GM18499 (cell line): ENCODE results near the gene NDUFA8.
"Not testable (repeated sequence)": the region's sequence is repeated elsewhere in the genome, so short reads cannot be mapped to it uniquely, and the experiment has no call there.

Experiments used
- ATAC-seq: cut with Tn5 transposase; IDR thresholded peaks from one replicate; pipeline ENCODE4 v1.9.1; 2021; ENCODE audit warnings: moderate number of reproducible peaks; ENCODE audit not compliant: insufficient read depth, unreplicated experiment

NDUFA8 gene

GRCh38 chr9:122124528-122124927, 35.1 kb downstream of the NDUFA8 start:
- no peak for ATAC-seq

- ATAC-seq, result no peak
These were observed 35.5 kb downstream of the NDUFA8 start for GRCh38 chr9:122124048-122124447.

- ATAC-seq, result no peak
These were observed 36.5 kb downstream of the NDUFA8 start for GRCh38 chr9:122122903-122123632.

GRCh38 chr9:122122468-122122867, 37.1 kb downstream of the NDUFA8 start:
- no peak for ATAC-seq

- ATAC-seq, result no peak
These were observed 37.6 kb downstream of the NDUFA8 start for GRCh38 chr9:122121931-122122330.

- ATAC-seq, result no peak
These were observed 38.2 kb downstream of the NDUFA8 start for GRCh38 chr9:122121391-122121790.

- ATAC-seq, result no peak
These were observed 39.1 kb downstream of the NDUFA8 start for GRCh38 chr9:122120316-122121071.

DNA sequence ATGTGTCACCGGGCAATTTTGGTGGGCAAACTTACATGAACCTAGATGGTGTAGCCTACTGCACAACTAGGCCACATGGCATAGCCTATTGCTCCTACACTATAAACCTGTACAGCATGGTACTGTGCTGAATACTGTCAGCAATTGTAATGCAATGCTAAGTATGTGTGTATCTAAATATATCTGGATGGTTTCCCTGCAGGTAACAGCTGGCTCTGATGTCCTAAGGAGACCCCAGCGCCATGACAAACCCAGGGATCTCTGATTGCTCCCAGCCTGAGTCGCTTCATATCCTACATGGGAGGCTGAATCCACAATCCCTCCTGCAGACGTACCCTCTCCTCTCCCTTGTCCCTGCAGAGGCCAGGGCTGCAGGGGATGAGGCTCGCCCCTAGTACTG, 39.9 kb downstream of the NDUFA8 start:
- ATAC-seq, result no peak

GRCh38 chr9:122119166-122119521, 40.4 kb downstream of the NDUFA8 start:
- ATAC-seq, result no peak

GRCh38 chr9:122118343-122119165, 41.0 kb downstream of the NDUFA8 start:
- ATAC-seq, result no peak

DNA sequence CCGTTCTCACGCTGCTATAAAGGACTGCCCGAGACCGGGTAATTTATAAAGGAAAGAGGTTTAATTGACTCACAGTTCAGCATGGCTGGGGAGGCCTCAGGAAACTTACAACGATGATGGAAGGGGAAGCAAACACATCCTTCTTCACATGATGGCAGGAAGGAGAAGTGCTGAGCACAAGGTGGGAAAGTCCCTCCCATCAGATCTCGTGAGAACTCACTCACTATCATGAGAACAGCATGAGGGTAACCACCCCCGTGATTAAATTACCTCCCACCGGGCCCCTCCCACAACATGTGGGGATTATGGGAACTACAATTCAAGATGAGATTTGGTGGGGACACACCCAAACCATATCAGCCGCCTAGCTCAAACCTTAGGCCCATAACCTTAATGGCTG, 42.3 kb downstream of the NDUFA8 start:
- ATAC-seq, result not testable (repeated sequence)

DNA sequence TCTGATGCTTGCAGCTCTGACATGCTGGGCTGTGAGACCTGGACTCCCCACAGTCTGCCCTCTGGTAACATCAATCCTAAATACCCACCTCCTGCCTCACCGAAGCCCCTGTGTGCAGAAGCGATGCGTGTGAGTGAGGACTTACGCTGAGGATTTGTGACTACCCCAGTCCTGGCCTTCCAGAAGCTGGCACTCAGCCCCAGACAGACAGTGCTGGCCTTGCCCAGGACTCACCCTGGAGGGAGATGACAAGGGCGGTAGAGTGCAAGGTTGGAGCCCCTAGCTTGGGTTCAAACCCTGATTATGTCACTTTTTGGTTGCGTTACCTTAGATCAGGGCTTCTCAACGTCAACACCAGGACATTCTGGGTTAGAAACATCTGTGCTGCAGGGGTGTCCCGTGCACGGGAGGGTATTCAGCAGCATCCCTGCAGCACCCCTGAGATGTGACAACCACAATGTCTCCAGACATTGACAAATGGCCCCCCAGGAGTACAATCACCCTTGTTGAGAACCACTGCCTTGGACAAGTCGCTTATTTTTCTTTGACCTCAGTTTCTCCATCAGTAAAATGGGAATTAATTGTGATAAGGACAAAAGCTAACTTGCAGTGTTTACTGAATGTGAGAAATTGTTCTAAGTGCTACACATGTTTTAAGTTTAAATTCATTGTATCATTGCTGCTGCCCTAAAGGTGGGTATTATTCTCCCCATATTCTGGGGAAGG, 43.0 kb downstream of the NDUFA8 start:
- no peak for ATAC-seq

DNA sequence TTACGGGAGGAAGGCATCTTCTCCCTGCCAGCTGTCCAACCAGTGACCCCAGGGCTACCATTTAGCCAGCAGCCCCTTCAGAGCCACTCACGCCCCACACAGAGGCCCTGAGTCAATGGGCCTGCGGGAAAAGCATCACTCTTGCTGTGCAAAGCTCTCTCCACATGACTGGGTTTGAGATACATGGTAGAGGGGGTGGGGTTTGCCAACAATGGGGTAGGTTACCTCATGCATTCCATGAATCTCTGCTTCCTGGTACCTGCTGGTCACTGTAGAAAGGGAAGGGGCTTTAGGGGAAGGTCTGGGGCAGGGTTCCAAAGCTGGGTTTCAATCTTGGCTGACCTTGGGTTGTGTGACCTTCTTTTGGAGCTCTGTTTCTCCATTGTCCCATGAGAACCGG, 43.5 kb downstream of the NDUFA8 start:
- ATAC-seq, result no peak

GRCh38 chr9:122115176-122116035, 44.2 kb downstream of the NDUFA8 start:
- no peak for ATAC-seq

DNA sequence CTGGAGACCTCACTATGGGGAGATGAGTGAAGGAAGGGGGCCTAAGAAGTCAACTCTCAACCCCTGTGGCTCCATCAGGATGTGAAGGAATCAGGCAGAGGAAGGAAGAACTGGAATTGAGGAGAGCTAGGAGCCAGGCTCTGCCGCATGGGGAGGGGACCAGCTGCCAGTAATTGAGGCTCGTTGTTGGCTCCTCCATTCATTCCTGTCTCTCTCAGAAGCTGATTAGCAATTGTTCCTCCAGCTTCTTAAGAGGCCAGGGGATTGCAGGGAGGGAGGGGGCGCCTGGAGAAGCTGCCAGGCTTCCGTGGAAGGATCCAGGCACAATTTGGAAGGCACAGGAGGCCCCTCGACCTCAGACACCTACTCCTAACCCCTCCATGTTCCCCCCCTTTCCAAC, 46.0 kb downstream of the NDUFA8 start:
- no peak for ATAC-seq

- ATAC-seq, result no peak
These were observed 47.3 kb downstream of the NDUFA8 start for GRCh38 chr9:122112238-122112637.

- no peak for ATAC-seq
These were observed 48.0 kb downstream of the NDUFA8 start for GRCh38 chr9:122111413-122112085.

DNA sequence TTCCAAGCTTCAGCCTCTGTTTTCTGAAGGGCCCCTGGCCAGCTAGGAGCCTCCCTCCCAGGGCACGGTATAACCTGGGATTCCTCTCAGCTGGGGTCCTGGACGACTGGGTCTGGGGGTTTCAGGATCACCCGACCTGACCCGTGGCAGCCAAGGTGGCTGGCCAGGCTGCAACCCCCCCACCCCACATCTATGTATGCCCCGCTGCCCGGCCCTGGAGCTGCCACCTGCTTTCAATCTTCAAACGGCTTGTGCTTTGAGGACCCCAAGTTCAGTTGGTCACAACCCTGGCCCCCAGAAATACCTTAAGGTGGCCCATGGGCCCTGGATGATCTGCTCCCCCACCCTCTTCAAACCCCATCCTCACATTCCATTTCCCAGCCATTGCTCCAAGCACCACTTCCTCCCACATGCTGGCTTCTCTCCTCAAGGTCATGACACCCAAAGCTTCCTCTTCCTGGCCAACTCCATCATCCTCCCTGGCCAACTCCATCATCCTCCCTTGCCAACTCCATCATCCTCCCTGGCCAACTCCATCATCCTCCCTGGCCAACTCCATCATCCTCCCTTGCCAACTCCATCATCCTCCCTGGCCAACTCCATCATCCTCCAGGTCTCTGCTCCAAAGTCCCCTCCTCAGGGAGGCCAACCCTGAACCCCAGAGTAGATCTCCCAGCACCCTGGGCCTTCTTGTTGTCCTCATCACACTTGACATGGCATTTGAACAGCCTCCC, 49.3 kb downstream of the NDUFA8 start:
- ATAC-seq, result no peak
